HG02981 (cell line): ENCODE results near the gene ZNF136.
A peak's percentile ranks its signal among the peaks of the same experiment; 100 is the strongest.

ENCODE experiments used
- ATAC-seq: cut with Tn5 transposase; IDR thresholded peaks from one replicate; pipeline ENCODE4 v1.9.1; 2021; ENCODE audit warnings: mild to moderate bottlenecking, moderate library complexity; ENCODE audit not compliant: unreplicated experiment

Gene ZNF136

GRCh38 chr19:12162882-12163806 lies at the start of gene ZNF136:
TSS of gene ZNF136 (plus strand) at chr19:12163096. CDS start at chr19:12163204, 108 bp downstream.
- peak; percentile 92 for ATAC-seq

DNA sequence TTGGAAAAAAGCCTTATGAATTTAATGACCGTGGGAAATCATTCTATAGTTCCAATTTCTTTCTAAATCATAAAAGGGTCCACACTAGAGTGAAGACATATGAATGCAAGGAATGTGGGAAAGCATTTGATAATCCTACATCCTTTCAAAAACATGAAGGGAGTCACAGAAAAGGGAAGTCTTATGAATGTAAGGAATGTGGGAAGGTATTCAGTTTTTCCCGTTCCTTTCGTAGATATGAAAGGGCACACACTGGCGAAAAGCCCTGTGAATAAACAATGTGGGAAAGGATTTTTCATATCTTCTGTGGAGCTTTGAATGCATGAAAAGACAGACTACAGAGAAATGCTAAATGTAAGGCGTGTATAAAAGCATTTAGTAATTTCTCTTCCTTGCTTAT lies 49.8 kb upstream of the ZNF136 start:
- no peak for ATAC-seq

DNA sequence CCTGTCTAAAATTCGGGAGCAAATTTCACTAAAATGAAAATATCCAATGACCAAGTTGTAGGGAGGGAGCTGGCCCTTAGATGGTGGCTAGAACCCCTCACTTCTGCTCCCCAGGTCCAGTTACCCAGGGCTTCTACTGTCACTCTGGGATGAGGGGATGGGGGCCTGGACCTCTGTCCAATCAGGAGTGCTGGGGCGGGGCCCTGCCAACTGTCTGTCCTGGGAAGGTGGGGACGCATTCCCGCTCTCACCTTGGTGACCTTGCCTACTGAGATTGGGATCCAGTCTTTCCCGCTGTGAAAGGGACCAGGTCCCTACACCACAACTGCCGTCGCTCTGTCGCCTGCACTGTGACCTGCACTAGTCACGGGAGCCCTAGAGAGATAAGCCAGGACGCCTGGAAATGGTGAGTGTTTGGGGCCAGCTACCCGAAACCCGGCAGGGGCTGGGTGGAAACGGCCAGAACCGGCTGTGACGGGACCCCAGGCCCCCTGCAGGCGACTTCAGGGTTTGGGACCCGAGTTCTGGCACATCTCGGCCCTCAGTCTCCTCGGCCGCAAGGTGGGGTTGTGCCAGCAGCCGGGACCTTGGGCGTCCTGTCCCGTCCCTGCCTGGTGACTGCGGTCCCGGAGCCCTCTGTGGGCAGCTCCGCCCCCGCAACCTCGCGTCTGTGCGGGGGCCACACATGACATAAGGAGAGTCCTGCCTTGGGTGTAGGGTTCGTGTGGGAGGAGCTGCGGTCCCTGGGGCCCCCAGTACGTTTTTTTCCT lies 45.5 kb upstream of the ZNF136 start:
- ATAC-seq: no peak

GRCh38 chr19:12126707-12127106 lies 36.2 kb upstream of the ZNF136 start:
- no peak for ATAC-seq

- no peak for ATAC-seq
Measured at GRCh38 chr19:12133069-12133468, 29.8 kb upstream of the ZNF136 start.

GRCh38 chr19:12137221-12137940 lies 25.5 kb upstream of the ZNF136 start:
- ATAC-seq: no peak

DNA sequence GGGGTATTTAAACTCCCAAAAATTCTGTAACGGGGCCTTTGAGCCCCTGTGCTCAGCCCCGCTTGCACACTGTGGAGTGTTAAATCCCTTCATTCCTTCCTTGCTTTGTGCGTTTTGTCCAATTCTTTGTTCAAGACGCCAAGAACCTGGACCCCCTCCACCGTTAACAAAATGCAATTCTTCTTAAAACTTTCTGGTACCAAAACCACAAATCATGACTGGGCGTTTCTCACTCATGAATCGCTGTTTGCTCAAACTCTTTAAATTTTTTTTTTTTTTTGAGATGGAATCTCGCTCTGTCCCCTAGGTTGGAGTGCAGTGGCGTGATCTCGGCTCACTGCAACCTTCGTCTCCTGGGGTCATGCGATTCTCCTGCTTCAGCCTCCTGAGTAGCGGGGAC lies 23.6 kb upstream of the ZNF136 start:
- ATAC-seq: no peak

- ATAC-seq: peak; percentile 92
Measured at GRCh38 chr19:12139885-12140544, 22.9 kb upstream of the ZNF136 start, which contains the start of gene ZNF20. TSS of gene ZNF20 (minus strand) at chr19:12140350. CDS start at chr19:12140182, 168 bp downstream.

- no peak for ATAC-seq
Measured at GRCh38 chr19:12140545-12141404, 22.1 kb upstream of the ZNF136 start.

DNA sequence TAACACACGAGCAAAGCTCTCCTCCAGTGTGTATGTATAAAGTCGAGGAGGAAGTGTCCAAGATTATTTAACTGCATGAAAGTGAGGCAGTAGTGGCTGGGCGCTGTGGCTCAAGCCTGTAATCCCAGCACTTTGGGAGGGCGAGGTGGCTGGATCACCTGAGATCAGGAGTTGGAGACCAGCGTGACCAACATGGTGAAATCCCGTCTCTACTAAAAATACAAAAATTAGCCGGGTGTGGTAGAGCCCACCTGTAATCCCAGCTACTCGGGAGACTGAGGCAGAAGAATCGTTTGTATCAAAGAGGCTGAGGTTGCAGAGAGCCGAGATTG lies 21.5 kb upstream of the ZNF136 start:
- ATAC-seq: no peak

DNA sequence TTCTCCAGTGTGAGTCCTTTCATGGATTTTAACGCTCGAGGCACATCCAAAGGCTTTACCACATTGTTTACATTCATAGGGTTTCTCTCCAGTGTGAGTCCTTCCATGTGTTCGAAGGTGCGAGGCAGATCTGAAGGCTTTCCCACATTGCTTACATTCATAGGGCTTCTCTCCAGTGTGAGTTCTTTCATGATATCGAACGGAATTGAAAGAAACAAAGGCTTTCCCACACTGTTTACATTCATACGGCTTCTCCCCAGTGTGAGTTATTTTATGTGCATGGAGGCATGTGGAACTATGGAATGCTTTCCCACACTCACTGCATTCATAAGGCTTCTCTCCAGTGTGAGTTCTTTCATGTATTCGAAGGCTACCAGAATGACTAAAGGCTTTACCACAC lies 17.5 kb upstream of the ZNF136 start:
- no peak for ATAC-seq

DNA sequence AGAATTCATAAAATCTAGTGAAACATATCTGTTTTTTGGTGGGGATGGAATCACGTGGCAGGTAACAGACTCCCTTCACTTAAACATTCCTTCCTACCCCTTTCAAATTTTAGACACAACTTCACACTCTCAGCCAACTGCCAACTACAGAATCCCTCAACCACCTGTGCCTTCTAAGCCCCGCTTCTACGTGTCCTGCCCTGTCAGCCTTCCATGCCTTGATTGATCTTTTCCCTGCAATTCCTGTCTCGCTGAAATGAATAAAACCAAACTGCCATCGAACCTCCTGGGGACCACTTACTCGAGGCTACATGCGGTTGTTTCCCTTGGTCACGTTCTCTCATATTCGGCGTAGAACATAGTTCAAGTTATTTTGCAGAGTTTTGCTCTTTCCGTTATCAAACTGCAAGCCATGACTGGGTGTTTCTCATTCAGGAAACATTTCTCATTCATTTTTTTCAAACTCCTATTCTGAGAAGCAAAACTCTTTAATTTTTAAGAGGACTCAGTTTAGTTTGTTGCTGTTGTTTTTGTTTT lies 7.5 kb upstream of the ZNF136 start:
- no peak for ATAC-seq

- ATAC-seq: peak; percentile 69
Measured at GRCh38 chr19:12156223-12157058, 6.5 kb upstream of the ZNF136 start, which contains the start of gene ZNF625. TSS of gene ZNF625 (minus strand) at chr19:12156734. CDS start at chr19:12156558, 176 bp downstream.

DNA sequence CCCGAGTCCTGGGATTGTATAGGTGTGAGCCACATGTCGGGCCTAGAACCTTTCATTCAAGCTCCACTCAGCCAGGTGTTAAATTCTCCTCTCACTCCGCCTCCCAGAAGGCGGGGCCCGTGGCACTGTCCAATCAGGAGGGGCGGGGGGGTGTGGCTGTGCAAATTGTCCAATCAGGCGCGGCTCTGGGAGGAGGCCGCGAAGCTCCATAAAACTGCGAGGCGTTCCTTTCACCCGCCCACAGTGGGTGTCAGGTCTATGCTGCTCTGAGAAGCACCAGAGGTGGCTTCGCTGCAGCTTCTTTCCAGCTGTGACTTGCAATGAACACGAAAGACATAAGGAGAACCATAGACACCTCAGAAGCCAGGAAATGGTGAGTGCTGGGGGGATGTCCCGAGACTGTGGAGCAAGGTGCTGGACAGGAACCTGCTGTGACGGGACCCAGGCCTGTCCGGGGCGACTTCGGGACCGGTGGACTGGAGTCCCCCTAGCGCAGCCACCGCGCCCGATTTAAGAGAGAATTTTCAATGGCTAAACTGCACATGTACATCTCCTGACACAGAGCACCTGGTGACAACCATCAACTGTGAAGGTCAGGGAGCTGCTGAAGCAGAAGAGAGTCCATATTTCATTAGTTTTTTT lies 3.0 kb upstream of the ZNF136 start:
- ATAC-seq: no peak

DNA sequence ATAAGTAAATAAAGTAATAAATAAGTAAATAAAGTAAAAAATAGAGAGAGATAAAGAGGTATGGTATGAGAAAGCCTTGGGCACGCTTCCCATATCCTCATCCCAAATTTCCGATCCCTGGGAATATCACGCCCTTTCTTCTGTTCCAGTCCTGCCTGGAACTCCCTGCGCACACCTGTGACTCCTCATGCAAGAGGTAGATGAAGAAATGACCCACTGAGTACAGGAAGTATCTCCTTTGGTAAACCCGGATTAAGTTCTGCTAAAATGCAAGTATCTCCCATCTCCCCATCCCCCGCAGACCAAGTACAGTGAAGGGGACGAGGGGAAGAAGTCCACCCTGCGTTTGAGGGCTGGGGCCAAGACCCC lies 399 bp upstream of the ZNF136 start:
- ATAC-seq: peak; percentile 10

GRCh38 chr19:12163826-12164225 lies 930 bp downstream of the ZNF136 start:
- ATAC-seq: no peak

- no peak for ATAC-seq
Measured at GRCh38 chr19:12166626-12167025, 3.7 kb downstream of the ZNF136 start.

GRCh38 chr19:12180377-12180776 lies 17.5 kb downstream of the ZNF136 start:
- ATAC-seq: no peak
